Naive thymus-derived CD8-positive, alpha-beta T cell (primary cell): ENCODE data around the gene HMCN2. TPM values are rescaled to one million over a fixed set of nuclear protein-coding genes. Genes with fewer than 3 reads are reported as not detected.

Experiments used
- ATAC-seq, 2 donors: fragments of 150-1000 bp; cut with Tn5 transposase in 1 of 2; sonication (Bioruptor Pico), chemical (Tn5 transposase) in 1 of 2; 1 replicate in 1 of 2; 2 replicates in 1 of 2; pipeline ENCODE4 v1.10.0; 2021; ENCODE audit warnings: mild to moderate bottlenecking in 2 of 2, moderate library complexity in 2 of 2
- POLR2A ChIA-PET: fragments of 350-600 bp; sonication (Branson Sonifier 250); formaldehyde crosslinking; loops from one replicate; lab custom pipeline; 2021; ENCODE audit warnings: antibody characterized with exemption; lab: Charles Lee
- DNase-seq, 10 donors: peaks; one replicate each; pipeline versions ENCODE4 v3.0.0 to v3.0.0-alpha.2; 2020 to 2022
- H3K27ac Mint-ChIP-seq, 10 donors: one replicate each; pipeline ENCODE4 v1.8.0; 2020 to 2022; ENCODE audit warnings: mild to moderate bottlenecking in 10 of 10, mixed read lengths in 10 of 10, moderate library complexity in 4 of 10, inconsistent platforms in 1 of 10
- H3K27me3 Mint-ChIP-seq, 5 donors: one replicate each; pipeline ENCODE4 v1.8.0; 2021 to 2022; ENCODE audit warnings: mixed read lengths in 5 of 5
- H3K36me3 Mint-ChIP-seq, 3 donors: one replicate each; pipeline ENCODE4 v1.8.0; 2020 to 2022; ENCODE audit warnings: mixed read lengths in 3 of 3, mild to moderate bottlenecking in 2 of 3, inconsistent platforms in 1 of 3
- H3K4me1 Mint-ChIP-seq, 4 donors: one replicate each; pipeline ENCODE4 v1.8.0; 2021 to 2022; ENCODE audit warnings: mixed read lengths in 4 of 4
- H3K4me3 Mint-ChIP-seq, 10 donors: one replicate each; pipeline ENCODE4 v1.8.0; 2020 to 2022; ENCODE audit warnings: mild to moderate bottlenecking in 10 of 10, mixed read lengths in 10 of 10, moderate library complexity in 6 of 10, inconsistent platforms in 1 of 10
- H3K9me3 Mint-ChIP-seq, 9 donors: one replicate each; pipeline ENCODE4 v1.8.0; 2020 to 2022; ENCODE audit warnings: mixed read lengths in 9 of 9, mild to moderate bottlenecking in 3 of 9, inconsistent platforms in 1 of 9, moderate library complexity in 1 of 9
- polyA plus RNA-seq, 3 donors: library from polyadenylated mRNA; unstranded; fragments of 300-500 nt; fragmentation: Illumina TruSeq; gene quantifications; one replicate each; pipeline ENCODE4 v1.2.3, GENCODE V29; 2021
- total RNA-seq, 8 experiments: library from RNA in 2 of 8; stranded (reverse) in 2 of 8; gene quantifications; one replicate each; pipeline ENCODE4 v1.2.3 and lab custom pipeline; 2021 to 2026

HMCN2 gene
- total and polyA plus RNA-seq, 5 experiments from 2014 or later: not detected

DNA sequence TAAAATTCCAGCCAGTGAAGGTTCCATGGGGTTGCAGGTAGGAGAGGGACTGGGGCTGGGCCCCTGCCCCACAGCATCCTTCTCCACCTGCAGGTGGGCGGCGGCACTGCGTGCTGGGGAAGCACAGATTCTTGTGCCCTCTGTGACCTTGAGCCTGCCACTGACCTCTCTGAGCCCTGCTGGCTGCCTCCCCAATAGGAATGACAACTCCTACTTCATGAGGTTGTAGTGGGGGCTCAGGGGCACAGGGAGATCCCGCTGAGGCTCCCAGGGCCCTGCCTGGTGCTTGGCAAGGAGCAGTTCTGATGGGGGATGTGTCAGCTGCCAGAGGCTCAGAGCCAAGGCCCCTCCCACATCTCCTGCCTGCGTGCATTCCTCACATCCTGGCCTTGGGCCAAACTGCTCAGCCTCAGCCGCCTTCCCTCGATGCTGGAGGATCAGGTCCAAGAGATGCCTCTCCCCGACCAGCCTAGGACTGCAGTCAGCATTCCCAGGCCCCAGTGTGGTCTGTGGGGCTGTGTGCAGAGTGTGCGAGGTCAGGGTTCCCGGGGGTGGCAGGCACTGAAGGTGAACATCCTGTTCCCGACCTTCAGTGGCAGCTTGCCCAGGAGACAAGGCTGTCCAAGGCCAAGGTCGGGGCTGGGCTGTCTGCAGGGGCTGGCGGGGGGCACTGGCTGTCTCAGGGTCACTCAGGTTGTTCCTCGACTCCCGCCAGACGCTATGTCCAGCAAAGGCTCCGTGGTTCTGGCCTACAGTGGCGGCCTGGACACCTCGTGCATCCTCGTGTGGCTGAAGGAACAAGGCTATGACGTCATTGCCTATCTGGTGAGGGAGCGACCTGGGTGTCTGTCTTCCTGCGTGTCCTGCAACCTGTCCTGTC is 186.2 kb downstream of the HMCN2 start:
- Mint-ChIP-seq H3K36me3 (no peaks in the 10 kb centered on the region), H3K4me3 (no peak overlapping the region), H3K4me1 (peaks cover 0 to 2% (median 0%) of the 10 kb centered on the region in 4 donors), H3K27ac (no peak overlapping the region), H3K27me3 (peaks cover 2 to 55% (median 29%) of the 10 kb centered on the region in 5 donors), H3K9me3 (no peaks in the 10 kb centered on the region)
- no peak for DNase-seq
- POLR2A ChIA-PET: no interaction called here
- ATAC-seq: no peak

DNA sequence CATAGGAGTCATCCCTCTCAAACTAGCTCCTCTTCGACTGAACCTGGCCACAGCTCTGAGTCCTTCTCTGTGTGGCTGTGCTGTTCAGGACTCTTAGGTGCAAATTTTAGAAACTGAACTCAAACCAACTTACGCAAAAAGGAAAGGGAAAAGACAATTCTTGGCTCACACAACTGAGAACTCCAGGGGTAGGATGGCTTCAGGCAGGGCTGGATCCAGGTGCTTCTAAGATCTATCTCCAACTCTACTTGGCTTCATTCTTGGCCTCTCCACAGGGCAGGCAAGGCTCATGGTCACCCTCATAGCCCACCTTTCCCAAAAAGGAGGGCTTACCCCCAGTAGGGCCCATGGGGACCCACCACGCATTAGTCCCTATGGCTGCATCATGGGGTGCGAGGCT is 187.3 kb downstream of the HMCN2 start:
- Mint-ChIP-seq H3K9me3 (no peaks in the 10 kb centered on the region), H3K27ac (peak overlapping the region in 1 of 10 donors; percentile 3), H3K36me3 (no peaks in the 10 kb centered on the region), H3K4me3 (no peak overlapping the region), H3K27me3 (peaks cover 2 to 47% (median 20%) of the 10 kb centered on the region in 5 donors), H3K4me1 (peaks cover 0 to 2% (median 0%) of the 10 kb centered on the region in 4 donors)
- no peak for ATAC-seq
- POLR2A ChIA-PET: interaction anchor here (0.6 kb wide), 1 partner anchor 12 kb away, joined by 4 read pairs; no protein-coding TSS in a partner anchor
- DNase-seq: no peak

DNA sequence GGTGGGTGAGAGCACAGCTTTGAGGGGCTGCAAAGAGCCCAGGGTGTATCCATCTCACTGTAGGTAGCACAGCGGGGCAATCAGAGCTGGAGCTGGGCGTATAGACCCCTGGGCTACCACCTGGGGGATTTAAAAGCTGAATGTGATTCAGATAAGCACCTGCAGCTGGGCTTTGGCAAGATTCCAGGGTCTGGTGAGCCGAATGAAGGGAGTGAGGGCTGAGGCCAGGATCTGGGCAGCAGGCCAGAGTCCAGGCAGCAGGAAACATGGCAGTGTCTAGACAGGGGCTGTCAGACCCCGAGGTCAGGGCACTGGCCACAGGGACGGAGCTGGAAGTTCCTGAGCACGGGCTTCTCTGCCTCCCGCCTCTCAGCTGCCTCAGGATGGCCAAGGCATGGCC is 187.9 kb downstream of the HMCN2 start:
- H3K27me3 Mint-ChIP-seq: peaks cover 0 to 40% (median 15%) of the 10 kb centered on the region in 5 donors
- no peaks in the 10 kb centered on the region for H3K36me3 Mint-ChIP-seq
- H3K9me3 Mint-ChIP-seq: no peaks in the 10 kb centered on the region
- H3K4me1 Mint-ChIP-seq: peaks cover 0 to 2% (median 0%) of the 10 kb centered on the region in 4 donors
- DNase-seq (no peak), ATAC-seq (no peak)
- H3K27ac Mint-ChIP-seq: no peak overlapping the region
- POLR2A ChIA-PET: interaction anchor here (0.6 kb wide), 1 partner anchor 13 kb away, joined by 4 read pairs; no protein-coding TSS in a partner anchor
- no peak overlapping the region for H3K4me3 Mint-ChIP-seq

DNA sequence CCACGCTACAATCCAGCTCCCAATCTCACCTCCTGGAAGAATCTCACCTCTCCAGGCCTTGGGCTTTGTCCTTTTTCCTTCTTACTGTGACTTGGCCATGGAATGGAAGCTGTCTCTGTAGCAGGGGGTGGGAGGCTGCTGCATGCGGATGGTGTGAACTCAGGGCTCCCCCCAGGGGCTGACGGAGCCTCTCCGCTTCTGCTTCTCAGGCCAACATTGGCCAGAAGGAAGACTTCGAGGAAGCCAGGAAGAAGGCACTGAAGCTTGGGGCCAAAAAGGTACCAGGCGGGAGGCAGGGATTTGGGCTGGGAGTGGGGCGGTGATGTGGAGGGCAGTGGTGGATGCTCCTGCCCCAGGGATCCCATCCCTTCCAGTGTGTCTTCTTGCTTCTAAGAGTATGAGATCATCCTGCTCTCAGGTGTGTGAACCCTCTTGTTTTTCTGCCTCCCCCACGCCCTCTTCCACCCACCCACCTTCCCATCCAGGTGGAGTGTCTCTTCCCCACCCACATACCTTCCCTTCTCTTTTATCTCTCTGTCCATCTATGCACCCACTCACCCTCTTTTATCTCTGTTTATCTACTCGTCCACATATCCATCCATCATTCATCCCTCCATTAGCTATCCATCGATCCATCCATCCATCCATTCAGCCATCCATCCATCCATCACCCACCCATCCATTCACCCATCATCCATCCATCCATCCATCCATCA is 188.7 kb downstream of the HMCN2 start:
- POLR2A ChIA-PET: no interaction called here
- Mint-ChIP-seq H3K4me1 (peaks cover 0 to 2% (median 0%) of the 10 kb centered on the region in 4 donors), H3K4me3 (no peak overlapping the region), H3K27me3 (peaks cover 2 to 33% (median 19%) of the 10 kb centered on the region in 5 donors), H3K9me3 (no peaks in the 10 kb centered on the region), H3K36me3 (no peaks in the 10 kb centered on the region), H3K27ac (no peak overlapping the region)
- DNase-seq: no peak
- no peak for ATAC-seq

DNA sequence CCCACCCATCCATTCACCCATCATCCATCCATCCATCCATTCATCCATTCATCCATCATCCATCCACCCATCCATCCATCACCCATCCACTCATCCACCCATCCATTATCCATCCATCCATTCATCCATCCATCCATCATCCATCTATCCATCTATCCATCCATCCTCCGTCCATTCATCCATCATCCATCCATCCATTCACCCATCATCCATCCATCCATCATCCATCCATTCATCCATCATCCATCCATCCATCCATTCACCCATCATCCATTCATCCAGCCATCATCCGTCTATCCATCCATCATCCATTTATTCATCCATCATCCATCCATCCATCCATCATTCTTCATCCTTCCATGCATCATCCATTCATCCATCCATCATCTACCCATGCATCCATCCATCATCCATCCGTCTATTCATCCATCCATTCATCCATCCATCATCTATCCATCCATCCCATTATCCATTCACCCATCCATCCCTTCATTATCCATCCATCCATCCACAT is 189.3 kb downstream of the HMCN2 start:
- Mint-ChIP-seq H3K36me3 (no peaks in the 10 kb centered on the region), H3K9me3 (no peaks in the 10 kb centered on the region), H3K4me3 (no peak overlapping the region), H3K27ac (no peak overlapping the region), H3K27me3 (peaks cover 2 to 30% (median 21%) of the 10 kb centered on the region in 5 donors), H3K4me1 (peaks cover 0 to 2% (median 0%) of the 10 kb centered on the region in 4 donors)
- no peak for DNase-seq
- ATAC-seq: no peak
- POLR2A ChIA-PET: no interaction called here

DNA sequence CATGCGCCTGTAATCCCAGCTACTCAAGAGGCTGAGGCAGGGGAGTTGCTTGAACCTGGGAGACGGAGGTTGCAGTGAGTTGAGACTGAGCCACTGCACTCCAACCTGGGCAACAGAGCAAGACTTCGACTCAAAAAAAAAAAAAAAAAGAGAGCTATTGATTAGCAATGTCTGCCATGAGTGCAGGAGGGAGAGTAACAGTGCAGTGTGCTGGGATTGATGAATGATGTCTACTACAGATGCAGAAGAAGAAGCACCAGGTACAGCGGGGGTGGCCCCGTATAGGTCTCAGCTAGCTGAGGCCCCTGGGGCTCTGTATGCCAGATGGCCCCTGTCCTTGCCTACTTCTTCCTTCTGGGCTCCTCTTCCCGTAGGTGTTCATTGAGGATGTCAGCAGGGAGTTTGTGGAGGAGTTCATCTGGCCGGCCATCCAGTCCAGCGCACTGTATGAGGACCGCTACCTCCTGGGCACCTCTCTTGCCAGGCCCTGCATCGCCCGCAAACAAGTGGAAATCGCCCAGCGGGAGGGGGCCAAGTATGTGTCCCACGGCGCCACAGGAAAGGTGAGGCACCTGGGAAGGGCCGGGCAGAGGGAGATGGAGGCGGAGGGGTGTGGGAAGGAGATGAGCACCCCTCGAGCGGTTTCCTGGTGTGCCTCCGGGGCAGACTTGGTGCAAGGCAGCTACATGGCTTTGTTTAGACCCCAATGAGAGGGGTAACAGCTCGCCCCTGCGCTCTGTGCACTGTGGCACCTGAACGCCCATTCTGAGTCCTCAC is 192.7 kb downstream of the HMCN2 start:
- no peak for DNase-seq
- Mint-ChIP-seq H3K27me3 (peaks cover 8 to 29% (median 15%) of the 10 kb centered on the region in 5 donors), H3K27ac (no peak overlapping the region), H3K4me1 (peaks cover 0 to 7% (median 2%) of the 10 kb centered on the region in 4 donors), H3K36me3 (no peaks in the 10 kb centered on the region), H3K4me3 (no peak overlapping the region), H3K9me3 (no peaks in the 10 kb centered on the region)
- POLR2A ChIA-PET: no interaction called here
- no peak for ATAC-seq

DNA sequence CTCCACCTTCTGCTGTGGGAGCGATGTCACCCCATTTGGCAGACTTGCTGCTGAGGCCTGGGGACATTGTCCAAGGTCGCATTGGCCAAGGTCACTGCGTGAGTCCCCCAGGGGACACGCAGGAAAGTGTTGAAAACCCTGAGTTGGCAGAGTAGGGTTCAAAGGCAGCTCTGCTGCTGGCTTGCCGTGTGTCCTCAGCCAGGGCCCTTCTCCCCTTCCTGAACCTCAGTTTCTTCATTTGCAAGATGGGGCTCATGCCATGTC is 193.2 kb downstream of the HMCN2 start:
- no peaks in the 10 kb centered on the region for H3K9me3 Mint-ChIP-seq
- peaks cover 8 to 29% (median 17%) of the 10 kb centered on the region in 5 donors for H3K27me3 Mint-ChIP-seq
- no peak for DNase-seq
- H3K4me1 Mint-ChIP-seq: peaks cover 0 to 7% (median 2%) of the 10 kb centered on the region in 4 donors
- H3K36me3 Mint-ChIP-seq: no peaks in the 10 kb centered on the region
- ATAC-seq: no peak
- no peak overlapping the region for H3K27ac Mint-ChIP-seq
- no peak overlapping the region for H3K4me3 Mint-ChIP-seq
- POLR2A ChIA-PET: no interaction called here

DNA sequence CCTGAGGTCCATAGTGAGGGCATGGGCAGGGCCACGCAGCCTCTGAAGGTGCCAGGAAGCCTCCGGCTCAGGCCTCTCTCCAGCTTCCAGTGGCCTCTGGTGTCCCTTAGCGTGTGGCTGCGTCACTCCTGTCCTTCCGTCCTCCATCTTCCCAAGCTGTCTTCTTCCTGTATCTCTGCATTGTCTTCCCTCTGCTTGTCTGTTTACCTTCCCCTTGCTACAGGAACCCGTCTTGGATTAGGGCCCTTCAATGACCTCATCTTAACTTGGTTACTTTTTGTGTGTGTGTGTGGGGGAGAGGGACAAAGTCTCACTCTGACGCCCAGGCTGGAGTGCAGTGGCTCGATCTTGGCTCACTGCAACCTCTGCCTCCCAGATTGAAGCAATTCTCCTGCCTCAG is 193.6 kb downstream of the HMCN2 start:
- POLR2A ChIA-PET: no interaction called here
- Mint-ChIP-seq H3K4me1 (peaks cover 0 to 7% (median 2%) of the 10 kb centered on the region in 4 donors), H3K9me3 (no peaks in the 10 kb centered on the region), H3K36me3 (no peaks in the 10 kb centered on the region), H3K27ac (no peak overlapping the region), H3K4me3 (no peak overlapping the region), H3K27me3 (peaks cover 8 to 33% (median 21%) of the 10 kb centered on the region in 5 donors)
- DNase-seq (no peak), ATAC-seq (no peak)

DNA sequence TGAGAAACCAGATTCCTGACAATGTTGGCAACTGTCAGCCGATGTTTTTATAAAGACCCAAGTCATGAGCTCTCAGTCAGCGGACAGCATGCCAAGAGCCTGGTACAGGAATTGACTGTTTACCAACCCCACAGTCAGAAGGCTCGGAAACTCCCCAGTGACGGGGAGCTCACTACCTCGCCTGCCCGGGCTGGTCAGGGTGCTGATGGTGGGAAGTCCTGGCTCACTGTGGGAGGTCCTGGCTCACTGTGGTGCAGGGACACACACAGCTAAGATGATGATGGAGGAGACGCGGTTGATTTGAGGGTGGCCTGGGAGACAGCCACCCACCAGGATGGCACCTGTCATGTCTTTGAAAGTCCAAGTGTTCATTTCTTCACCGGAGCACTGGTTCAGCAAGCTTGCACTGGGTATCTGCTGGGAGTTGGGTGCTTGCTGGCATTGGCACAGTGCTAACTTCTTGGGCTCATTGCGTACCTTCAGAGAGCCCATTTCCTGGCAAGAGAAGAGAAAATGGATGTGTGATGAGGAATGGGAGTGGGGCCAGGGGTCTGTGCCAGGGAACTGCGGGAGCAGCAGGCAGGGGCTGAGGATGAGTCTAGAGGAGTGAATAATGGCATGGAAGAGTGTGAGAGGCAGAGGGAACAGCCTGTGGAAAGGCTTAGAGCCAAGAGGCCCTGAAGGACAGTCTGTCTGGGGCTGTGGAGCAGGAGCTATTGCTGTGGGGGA is 194.5 kb downstream of the HMCN2 start:
- Mint-ChIP-seq H3K9me3 (no peaks in the 10 kb centered on the region), H3K27ac (peak overlapping the region in 1 of 10 donors; percentile 61), H3K36me3 (no peaks in the 10 kb centered on the region), H3K27me3 (peaks cover 9 to 42% (median 24%) of the 10 kb centered on the region in 5 donors), H3K4me3 (no peak overlapping the region), H3K4me1 (peaks cover 0 to 7% (median 2%) of the 10 kb centered on the region in 4 donors)
- ATAC-seq (no peak), DNase-seq (no peak)
- POLR2A ChIA-PET: no interaction called here

DNA sequence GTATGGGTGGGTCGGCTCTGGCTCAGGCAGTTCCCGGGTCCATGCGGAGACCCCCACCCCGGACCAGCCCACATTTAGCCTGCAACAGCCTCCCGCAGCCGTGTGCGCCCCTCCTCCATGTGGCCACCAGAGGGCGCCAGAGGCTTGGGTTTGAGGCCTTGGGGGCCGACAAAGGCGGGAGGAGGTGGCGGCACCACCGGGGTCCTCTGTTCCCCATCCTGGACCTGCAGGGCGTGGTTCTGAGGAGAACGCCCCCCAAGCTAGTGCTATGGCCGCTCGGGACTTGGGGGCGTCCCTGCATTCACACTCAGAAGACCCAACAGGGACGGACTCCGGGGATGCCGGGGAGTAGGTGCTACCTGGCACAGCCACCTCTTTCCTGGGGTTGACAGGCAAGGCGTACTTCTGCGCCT is 195.7 kb downstream of the HMCN2 start:
- DNase-seq (peak; percentile 45 to 83 (median 72)), ATAC-seq (peak; percentile 74 to 82)
- Mint-ChIP-seq H3K9me3 (no peaks in the 10 kb centered on the region), H3K4me1 (peaks cover 0 to 7% (median 2%) of the 10 kb centered on the region in 4 donors), H3K27ac (peak overlapping the region in 1 of 10 donors; percentile 61), H3K27me3 (peaks cover 9 to 46% (median 25%) of the 10 kb centered on the region in 5 donors), H3K36me3 (no peaks in the 10 kb centered on the region), H3K4me3 (no peak overlapping the region)
- POLR2A ChIA-PET: interaction anchor here (0.6 kb wide), 2 partner anchors 232 to 584 kb away, joined by 3 read pairs; partner anchors contain the start of gene EXOSC2

DNA sequence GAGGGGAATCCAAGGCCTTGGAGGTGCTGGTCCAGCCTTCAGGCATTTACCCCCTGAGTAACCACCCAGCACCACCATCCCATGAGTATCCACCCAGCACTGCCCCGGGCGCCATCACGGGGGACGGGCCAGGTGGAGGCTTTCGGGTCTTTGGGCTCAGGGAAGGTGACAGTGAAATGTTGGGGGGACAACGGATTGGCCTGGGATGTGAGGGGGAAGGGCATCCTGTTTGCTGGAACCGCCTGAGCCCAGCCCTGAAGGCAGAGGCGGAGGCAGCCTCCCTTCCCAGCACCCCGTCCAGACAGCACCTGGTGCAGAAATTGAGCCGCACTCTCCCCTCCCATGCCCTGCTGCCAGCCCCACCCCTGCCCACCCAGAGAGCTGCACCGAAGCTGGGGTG is 196.2 kb downstream of the HMCN2 start:
- Mint-ChIP-seq H3K27me3 (peaks cover 9 to 51% (median 29%) of the 10 kb centered on the region in 5 donors), H3K4me1 (peaks cover 0 to 7% (median 2%) of the 10 kb centered on the region in 4 donors), H3K4me3 (no peak overlapping the region), H3K9me3 (no peaks in the 10 kb centered on the region), H3K27ac (no peak overlapping the region), H3K36me3 (no peaks in the 10 kb centered on the region)
- POLR2A ChIA-PET: no interaction called here
- ATAC-seq: no peak
- DNase-seq: no peak
